Neural cell (in vitro differentiated cells): ENCODE data around the gene TNP2. TPM values are rescaled to one million over a fixed set of nuclear protein-coding genes. Genes with fewer than 3 reads are reported as not detected.

Experiments used
- H2AFZ ChIP-seq: fragments of 200-600, 300-800 bp; sonication (generic), shearing (Covaris generic); 2 replicates; pipeline ENCODE4 v1.6.0; 2014; ENCODE audit warnings: low read depth, mild to moderate bottlenecking, antibody characterized with exemption, low read length, moderate library complexity
- H3F3A ChIP-seq: fragments of 200-600 bp; shearing (Covaris generic); 2 replicates; pipeline ENCODE4 v1.6.1; 2016; ENCODE audit warnings: mild to moderate bottlenecking, moderate library complexity, mixed read lengths, antibody characterized with exemption, low read length; ENCODE audit not compliant: insufficient read depth, poor library complexity, severe bottlenecking
- H3K27ac ChIP-seq: fragments of 200-600, 300-800 bp; sonication (generic), shearing (Covaris generic); 2 replicates; pipeline ENCODE4 v1.5.1; 2014; ENCODE audit warnings: mild to moderate bottlenecking, low read length, moderate library complexity
- H3K27me3 ChIP-seq: fragments of 300-800, 200-600 bp; sonication (generic), shearing (Covaris generic); 2 replicates; pipeline ENCODE4 v1.6.0; 2014; ENCODE audit warnings: mild to moderate bottlenecking, low read depth, low read length, moderate library complexity; ENCODE audit not compliant: insufficient read depth
- H3K36me3 ChIP-seq: fragments of 300-800, 200-600 bp; sonication (generic), shearing (Covaris generic); 2 replicates; pipeline ENCODE4 v1.5.1; 2014; ENCODE audit warnings: mild to moderate bottlenecking, antibody characterized with exemption, low read length, moderate library complexity; ENCODE audit not compliant: insufficient read depth
- H3K4me2 ChIP-seq: fragments of 300-800, 200-600 bp; sonication (generic), shearing (Covaris generic); 2 replicates; pipeline ENCODE4 v1.6.0; 2014; ENCODE audit warnings: mild to moderate bottlenecking, low read length
- H3K4me3 ChIP-seq: fragments of 300-800, 200-600 bp; sonication (generic), shearing (Covaris generic); 2 replicates; pipeline ENCODE4 v1.5.1; 2014; ENCODE audit warnings: mild to moderate bottlenecking, low read length, moderate library complexity
- H3K79me2 ChIP-seq: fragments of 200-600 bp; shearing (Covaris generic); replicated peaks from 2 replicates; pipeline ENCODE4 v1.6.0; 2014; ENCODE audit warnings: mild to moderate bottlenecking, low read length, moderate library complexity; ENCODE audit not compliant: insufficient read depth
- H3K9ac ChIP-seq: fragments of 300-800, 200-600 bp; sonication (generic), shearing (Covaris generic); 2 replicates; pipeline ENCODE4 v1.6.1; 2016; ENCODE audit warnings: mild to moderate bottlenecking, low read length, mixed read lengths
- H3K9me2 ChIP-seq: fragments of 200-600 bp; shearing (Covaris generic); 2 replicates; pipeline ENCODE4 v1.6.1; 2016; ENCODE audit warnings: mild to moderate bottlenecking, low read length, mixed read lengths; ENCODE audit not compliant: insufficient read depth
- H3K9me3 ChIP-seq: fragments of 200-600, 300-800 bp; sonication (generic), shearing (Covaris generic); 2 replicates; pipeline ENCODE4 v1.6.1; 2016; ENCODE audit warnings: mild to moderate bottlenecking, mixed run types, low read length, moderate library complexity, mixed read lengths
- H4K20me1 ChIP-seq: fragments of 200-600 bp; shearing (Covaris generic); 2 replicates; pipeline ENCODE4 v1.6.1; 2016; ENCODE audit warnings: mild to moderate bottlenecking, mixed run types; ENCODE audit not compliant: insufficient read depth
- CTCF ChIP-seq: fragments of 450-650 bp; IDR thresholded peaks from 2 replicates; pipeline ENCODE4 v1.5.1; 2014; ENCODE audit warnings: antibody characterized with exemption, mild to moderate bottlenecking, moderate library complexity; ENCODE audit not compliant: poor library complexity, severe bottlenecking
- EP300 ChIP-seq: fragments of 450-650 bp; conservative IDR thresholded peaks from 2 replicates; pipeline ENCODE4 v1.6.1; 2014; ENCODE audit warnings: antibody characterized with exemption, mild to moderate bottlenecking, moderate library complexity; ENCODE audit not compliant: poor library complexity, severe bottlenecking
- EZH2 ChIP-seq: fragments of 200-600, 300-800 bp; shearing (Covaris generic), sonication (generic); IDR thresholded peaks from 2 replicates; pipeline ENCODE4 v1.6.1; 2014; ENCODE audit warnings: antibody characterized with exemption, low read length, borderline replicate concordance, mild to moderate bottlenecking; ENCODE audit not compliant: insufficient read depth, poor library complexity, severe bottlenecking
- MXI1 ChIP-seq: fragments of 450-650 bp; conservative IDR thresholded peaks from 2 replicates; pipeline ENCODE4 v1.6.1; 2014; ENCODE audit warnings: antibody characterized with exemption, mild to moderate bottlenecking; ENCODE audit not compliant: poor library complexity, severe bottlenecking
- POLR2AphosphoS5 ChIP-seq: IDR thresholded peaks from 2 replicates; pipeline ENCODE4 v1.6.1; 2012
- RAD21 ChIP-seq: fragments of 450-650 bp; conservative IDR thresholded peaks from 2 replicates; pipeline ENCODE4 v1.6.1; 2014; ENCODE audit warnings: antibody characterized with exemption, mild to moderate bottlenecking, moderate library complexity
- REST ChIP-seq: IDR thresholded peaks from 2 replicates; pipeline ENCODE4 v1.6.1; 2012; ENCODE audit warnings: borderline replicate concordance
- SMC3 ChIP-seq: fragments of 450-650 bp; conservative IDR thresholded peaks from 2 replicates; pipeline ENCODE4 v1.6.1; 2014; ENCODE audit warnings: antibody characterized with exemption, mild to moderate bottlenecking, moderate library complexity; ENCODE audit not compliant: poor library complexity
- TAF1 ChIP-seq: IDR thresholded peaks from 2 replicates; pipeline ENCODE4 v1.6.1; 2012; ENCODE audit warnings: low read depth
- polyA plus RNA-seq: library from polyadenylated mRNA; depleted of rRNA; stranded (reverse); fragments of >200 nt; gene quantifications from 2 replicates; pipeline ENCODE4 v1.2.3, GENCODE V29; 2014

The TNP2 gene
- polyA plus RNA-seq, 1 donor from 2014 or later, result not detected

GRCh38 chr16:11315510-11315909 is 46.4 kb upstream of the TNP2 start:
- H3K27me3 ChIP-seq, result no peaks in the 10 kb centered on the region
- no peak overlapping the region for H2AFZ ChIP-seq
- no peaks in the 10 kb centered on the region for H3F3A ChIP-seq
- no peaks in the 10 kb centered on the region for H3K79me2 ChIP-seq
- no peak overlapping the region for H3K9ac ChIP-seq
- H3K9me3 ChIP-seq, result no peaks in the 10 kb centered on the region
- H3K4me3 ChIP-seq, result no peak overlapping the region
- TF ChIP-seq RAD21, result no peak
- TF ChIP-seq MXI1, result no peak
- no peak for TF ChIP-seq TAF1
- no peak for TF ChIP-seq SMC3
- no peak for TF ChIP-seq POLR2AphosphoS5
- TF ChIP-seq CTCF, result no peak
- TF ChIP-seq EP300, result no peak
- H3K4me2 ChIP-seq, result no peak overlapping the region
- H3K36me3 ChIP-seq, result no peaks in the 10 kb centered on the region
- no peak overlapping the region for H3K27ac ChIP-seq
- H3K9me2 ChIP-seq, result no peaks in the 10 kb centered on the region
- no peaks in the 10 kb centered on the region for H4K20me1 ChIP-seq

GRCh38 chr16:11314309-11314894 is 45.3 kb upstream of the TNP2 start:
- H3K4me2 ChIP-seq, result no peak overlapping the region
- H3K36me3 ChIP-seq, result no peaks in the 10 kb centered on the region
- H3K9ac ChIP-seq, result no peak overlapping the region
- H2AFZ ChIP-seq, result no peak overlapping the region
- H3F3A ChIP-seq, result no peaks in the 10 kb centered on the region
- H3K27me3 ChIP-seq, result no peaks in the 10 kb centered on the region
- TF ChIP-seq POLR2AphosphoS5 (no peak), MXI1 (no peak), CTCF (no peak)
- H3K27ac ChIP-seq, result no peak overlapping the region
- no peaks in the 10 kb centered on the region for H4K20me1 ChIP-seq
- H3K9me3 ChIP-seq, result no peaks in the 10 kb centered on the region
- no peaks in the 10 kb centered on the region for H3K9me2 ChIP-seq
- no peak overlapping the region for H3K4me3 ChIP-seq
- H3K79me2 ChIP-seq, result no peaks in the 10 kb centered on the region

- H3K27me3 ChIP-seq, result no peaks in the 10 kb centered on the region
- no peaks in the 10 kb centered on the region for H3F3A ChIP-seq
- H2AFZ ChIP-seq, result no peak overlapping the region
- no peaks in the 10 kb centered on the region for H3K9me2 ChIP-seq
- H3K36me3 ChIP-seq, result no peaks in the 10 kb centered on the region
- no peaks in the 10 kb centered on the region for H3K79me2 ChIP-seq
- no peak overlapping the region for H3K4me3 ChIP-seq
- H4K20me1 ChIP-seq, result no peaks in the 10 kb centered on the region
- no peak overlapping the region for H3K4me2 ChIP-seq
- H3K9me3 ChIP-seq, result no peaks in the 10 kb centered on the region
- no peak overlapping the region for H3K9ac ChIP-seq
- no peak for TF ChIP-seq POLR2AphosphoS5
- no peak for TF ChIP-seq EP300
- TF ChIP-seq MXI1, result no peak
- no peak for TF ChIP-seq RAD21
- no peak for TF ChIP-seq EZH2
- TF ChIP-seq REST, result no peak
- TF ChIP-seq CTCF, result no peak
- TF ChIP-seq TAF1, result no peak
- no peak for TF ChIP-seq SMC3
- H3K27ac ChIP-seq, result no peak overlapping the region
Observed at GRCh38 chr16:11313493-11314308, 44.6 kb upstream of the TNP2 start.
